ENCODE results near the gene C5orf47. TPM values are rescaled to one million over a fixed set of nuclear protein-coding genes. Genes with fewer than 3 reads are reported as not detected.
A peak's percentile ranks its signal among the peaks of the same experiment; 100 is the strongest.
"Not testable (repeated sequence)": the region's sequence is repeated elsewhere in the genome, so short reads cannot be mapped to it uniquely, and the experiment has no call there.

The C5orf47 gene
- polyA plus RNA-seq, 1 donor (not counting 4 experiments of a cell fraction or from before 2014, with no cell fraction given): 0.03 TPM

GRCh38 chr5:174011441-174011840 lies 22.5 kb downstream of the C5orf47 start:
- no peak for DNase-seq (ENCODE audit: low read depth, low spot score)
- no peak for FAIRE-seq
- no peaks in the 10 kb centered on the region for H3K79me2 ChIP-seq (ENCODE audit: control insufficient read depth, insufficient read depth, low read length)
- H4K20me1 ChIP-seq (ENCODE audit: control insufficient read depth, extremely low read depth, insufficient read depth, low read length): no peaks in the 10 kb centered on the region
- dilution Hi-C loops (cut with MboI; ENCODE audit: extremely low pct_ligation_motif_present, low sequenced_read_pairs): no loop called here
- no peak overlapping the region for H2AFZ ChIP-seq (ENCODE audit: control insufficient read depth, low read length)
- no peak overlapping the region for H3K27ac ChIP-seq (ENCODE audit: control insufficient read depth, insufficient read depth, low read length)
- H3K36me3 ChIP-seq (ENCODE audit: control insufficient read depth in 2 of 2, extremely low read depth in 1 of 2, insufficient read depth in 2 of 2, low read length in 2 of 2): no peaks in the 10 kb centered on the region
- no peaks in the 10 kb centered on the region for H3K9me3 ChIP-seq (ENCODE audit: control insufficient read depth, low read depth, low read length)
- TF ChIP-seq, protein P1, sequence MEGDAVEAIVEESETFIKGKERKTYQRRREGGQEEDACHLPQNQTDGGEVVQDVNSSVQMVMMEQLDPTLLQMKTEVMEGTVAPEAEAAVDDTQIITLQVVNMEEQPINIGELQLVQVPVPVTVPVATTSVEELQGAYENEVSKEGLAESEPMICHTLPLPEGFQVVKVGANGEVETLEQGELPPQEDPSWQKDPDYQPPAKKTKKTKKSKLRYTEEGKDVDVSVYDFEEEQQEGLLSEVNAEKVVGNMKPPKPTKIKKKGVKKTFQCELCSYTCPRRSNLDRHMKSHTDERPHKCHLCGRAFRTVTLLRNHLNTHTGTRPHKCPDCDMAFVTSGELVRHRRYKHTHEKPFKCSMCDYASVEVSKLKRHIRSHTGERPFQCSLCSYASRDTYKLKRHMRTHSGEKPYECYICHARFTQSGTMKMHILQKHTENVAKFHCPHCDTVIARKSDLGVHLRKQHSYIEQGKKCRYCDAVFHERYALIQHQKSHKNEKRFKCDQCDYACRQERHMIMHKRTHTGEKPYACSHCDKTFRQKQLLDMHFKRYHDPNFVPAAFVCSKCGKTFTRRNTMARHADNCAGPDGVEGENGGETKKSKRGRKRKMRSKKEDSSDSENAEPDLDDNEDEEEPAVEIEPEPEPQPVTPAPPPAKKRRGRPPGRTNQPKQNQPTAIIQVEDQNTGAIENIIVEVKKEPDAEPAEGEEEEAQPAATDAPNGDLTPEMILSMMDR (optimal IDR thresholded peaks at IDR 0.05 in 1 of 3, IDR thresholded peaks at IDR 0.05 in 1 of 3, conservative IDR thresholded peaks at IDR 0.05 in 1 of 3; ENCODE audit: extremely low read depth in 1 of 3, insufficient read depth in 2 of 3, low read length in 3 of 3): no peak
- TF ChIP-seq EZH2 (IDR thresholded peaks at IDR 0.05; ENCODE audit: low read length): no peak
- no peaks in the 10 kb centered on the region for H3K27me3 ChIP-seq (ENCODE audit: control insufficient read depth, extremely low read depth, insufficient read depth, low read length)
- H3K9ac ChIP-seq (ENCODE audit: control insufficient read depth, extremely low read depth, insufficient read depth, low read length): no peak overlapping the region
- H3K9me1 ChIP-seq (ENCODE audit: control insufficient read depth, extremely low read depth, insufficient read depth, low read length): no peaks in the 10 kb centered on the region
- H3K4me1 ChIP-seq (ENCODE audit: control insufficient read depth, extremely low read depth, insufficient read depth, low read length): no peaks in the 10 kb centered on the region
- no peak overlapping the region for H3K4me2 ChIP-seq (ENCODE audit: control insufficient read depth, extremely low read depth, insufficient read depth, low read depth, low read length)
- no peak overlapping the region for H3K4me3 ChIP-seq (ENCODE audit: control insufficient read depth in 2 of 3, extremely low read depth in 1 of 3, insufficient read depth in 2 of 3, low read depth in 1 of 3, low read length in 3 of 3)

DNA sequence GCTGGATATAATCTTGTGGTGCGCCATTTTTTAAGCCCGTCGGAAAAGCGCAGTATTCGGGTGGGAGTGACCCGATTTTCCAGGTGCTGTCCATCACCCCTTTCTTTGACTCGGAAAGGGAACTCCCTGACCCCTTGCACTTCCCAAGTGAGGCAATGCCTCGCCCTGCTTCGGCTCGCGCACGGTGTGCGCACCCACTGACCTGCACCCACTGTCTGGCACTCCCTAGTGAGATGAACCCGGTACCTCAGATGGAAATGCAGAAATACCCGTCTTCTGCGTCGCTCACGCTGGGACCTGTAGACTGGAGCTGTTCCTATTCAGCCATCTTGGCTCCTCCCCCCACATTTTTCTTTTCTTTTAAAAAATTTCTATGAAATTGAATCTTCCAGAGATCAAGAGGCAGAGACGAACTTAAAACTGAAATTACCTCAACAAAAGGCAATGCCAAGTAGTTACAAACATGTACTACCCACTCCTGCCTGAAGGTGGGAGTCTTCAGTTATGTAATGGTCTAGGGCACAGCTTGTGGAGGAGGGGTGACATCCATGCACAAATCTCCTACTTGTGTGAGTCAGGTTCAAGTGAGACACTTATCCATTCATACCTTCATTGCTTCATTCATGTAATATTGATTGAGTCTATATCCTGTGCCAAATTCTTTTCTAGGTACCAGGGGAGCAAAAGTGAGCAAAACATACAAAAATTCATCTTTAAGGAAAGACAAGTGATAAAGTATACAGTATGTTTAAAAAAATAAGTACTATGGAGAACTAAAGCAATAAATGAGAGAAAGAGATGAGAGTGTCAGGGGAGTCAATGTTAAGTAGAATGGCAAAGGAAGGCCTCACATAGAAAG lies 31.3 kb downstream of the C5orf47 start:
- H2AFZ ChIP-seq (ENCODE audit: control insufficient read depth, low read length); H3K79me2 ChIP-seq (ENCODE audit: control insufficient read depth, insufficient read depth, low read length); H3K27me3 ChIP-seq (ENCODE audit: control insufficient read depth, extremely low read depth, insufficient read depth, low read length); H3K9me3 ChIP-seq (ENCODE audit: control insufficient read depth, low read depth, low read length); H3K9me1 ChIP-seq (ENCODE audit: control insufficient read depth, extremely low read depth, insufficient read depth, low read length); H3K4me3 ChIP-seq (ENCODE audit: control insufficient read depth in 2 of 3, extremely low read depth in 1 of 3, insufficient read depth in 2 of 3, low read depth in 1 of 3, low read length in 3 of 3); FAIRE-seq; DNase-seq (ENCODE audit: low read depth, low spot score); H3K9ac ChIP-seq (ENCODE audit: control insufficient read depth, extremely low read depth, insufficient read depth, low read length); dilution Hi-C loops (cut with MboI; ENCODE audit: extremely low pct_ligation_motif_present, low sequenced_read_pairs); H3K4me2 ChIP-seq (ENCODE audit: control insufficient read depth, extremely low read depth, insufficient read depth, low read depth, low read length); H3K36me3 ChIP-seq (ENCODE audit: control insufficient read depth in 2 of 2, extremely low read depth in 1 of 2, insufficient read depth in 2 of 2, low read length in 2 of 2); H3K27ac ChIP-seq (ENCODE audit: control insufficient read depth, insufficient read depth, low read length); H3K4me1 ChIP-seq (ENCODE audit: control insufficient read depth, extremely low read depth, insufficient read depth, low read length); H4K20me1 ChIP-seq (ENCODE audit: control insufficient read depth, extremely low read depth, insufficient read depth, low read length): not testable (repeated sequence)
- TF ChIP-seq, protein P1 (optimal IDR thresholded peaks at IDR 0.05 in 1 of 3, IDR thresholded peaks at IDR 0.05 in 1 of 3, conservative IDR thresholded peaks at IDR 0.05 in 1 of 3; ENCODE audit: extremely low read depth in 1 of 3, insufficient read depth in 2 of 3, low read length in 3 of 3): peak; percentile 36 to 59 (median 49)

Data from keratinocyte (primary cell).